ENCODE results near the gene BACH2. TPM values are rescaled to one million over a fixed set of nuclear protein-coding genes. Genes with fewer than 3 reads are reported as not detected.

BACH2 gene
- total and polyA plus RNA-seq, 2 of the 8 experiments (the other 6 are each of a cell fraction or from before 2014, with no cell fraction given): 1.9 to 5.9 TPM

DNA sequence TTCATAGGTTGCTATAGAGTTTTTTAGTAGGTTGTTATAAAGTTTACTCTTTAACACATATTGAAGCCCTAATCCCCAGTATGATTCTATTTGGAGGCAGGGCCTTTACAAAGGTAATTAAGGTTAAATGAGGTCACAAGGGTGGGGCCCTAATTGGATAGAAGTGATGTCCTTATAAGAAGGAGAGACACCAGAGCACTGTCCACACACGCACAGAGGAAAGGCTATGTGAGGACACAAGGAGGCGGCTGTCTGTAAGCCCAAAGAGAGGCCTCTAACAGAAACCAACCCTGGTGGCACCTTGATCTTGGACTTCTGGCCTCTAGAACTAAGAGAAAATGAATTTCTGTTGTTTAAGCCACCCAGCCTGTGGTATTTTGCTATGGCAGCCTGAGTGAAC, 303.8 kb downstream of the BACH2 start:
- no peak overlapping the region for H3K9ac ChIP-seq (replicated peaks in 1 of 4; ENCODE audit: extremely low read depth in 1 of 4, low read depth in 3 of 4, low read length in 3 of 4)
- H3K56ac ChIP-seq (replicated peaks; ENCODE audit: insufficient read length, low read depth, low read length): no peak overlapping the region
- H4K5ac ChIP-seq (ENCODE audit: insufficient read length, low read depth, low read length): no peak overlapping the region
- H2AK5ac ChIP-seq (ENCODE audit: low read depth, low read length): no peak overlapping the region
- no peaks in the 10 kb centered on the region for H3K36me3 ChIP-seq (ENCODE audit: control insufficient read depth in 2 of 4, insufficient read depth in 4 of 4, low read length in 3 of 4)
- H3K79me2 ChIP-seq (ENCODE audit: control insufficient read depth in 1 of 2, insufficient read depth in 2 of 2, low read length in 2 of 2): no peaks in the 10 kb centered on the region
- H2BK120ac ChIP-seq (replicated peaks; ENCODE audit: low read depth, low read length): no peak overlapping the region
- H2BK20ac ChIP-seq (ENCODE audit: low read length): no peak overlapping the region
- H3K14ac ChIP-seq (ENCODE audit: insufficient read length): no peak overlapping the region
- no peaks in the 10 kb centered on the region for H3K27me3 ChIP-seq (replicated peaks in 1 of 4; ENCODE audit: control insufficient read depth in 3 of 4, extremely low read depth in 1 of 4, insufficient read depth in 3 of 4, low read length in 3 of 4)
- TF ChIP-seq GABPA (IDR thresholded peaks at IDR 0.05; ENCODE audit: borderline replicate concordance, insufficient read depth, low read length): no peak
- TF ChIP-seq NANOG (IDR thresholded peaks at IDR 0.05; ENCODE audit: insufficient read depth, low read depth, low read length, poor library complexity, severe bottlenecking): no peak
- TF ChIP-seq NRF1 (IDR thresholded peaks at IDR 0.05; ENCODE audit: low read depth, low read length): no peak
- no peak for TF ChIP-seq TEAD4 (IDR thresholded peaks at IDR 0.05; ENCODE audit: low read depth, low read length)
- TF ChIP-seq RNF2 (IDR thresholded peaks at IDR 0.05; ENCODE audit: borderline replicate concordance, low read depth, low read length, missing control alignments, poor library complexity, severe bottlenecking): no peak
- no peak for TF ChIP-seq RXRA (IDR thresholded peaks at IDR 0.05; ENCODE audit: insufficient read depth, low read depth, low read length)
- TF ChIP-seq TAF7 (optimal IDR thresholded peaks at IDR 0.05; ENCODE audit: borderline replicate concordance, low read depth, low read length): no peak
- TF ChIP-seq PHF8 (conservative IDR thresholded peaks at IDR 0.05; ENCODE audit: low read depth, low read length): no peak
- TF ChIP-seq TBP (IDR thresholded peaks at IDR 0.05; ENCODE audit: low read depth, low read length): no peak
- H3K4me3 ChIP-seq (ENCODE audit: extremely low read depth in 1 of 4, insufficient read depth in 2 of 4, low read depth in 3 of 4, low read length in 4 of 4): no peak overlapping the region
- no peaks in the 10 kb centered on the region for H3K23me2 ChIP-seq (ENCODE audit: low read depth, low read length)
- no peak overlapping the region for H3K4ac ChIP-seq (replicated peaks; ENCODE audit: insufficient read length, low read depth, low read length)
- H2BK12ac ChIP-seq (ENCODE audit: low read depth, low read length): no peak overlapping the region
- WGBS, 2 experiments (ENCODE audit: extremely low coverage in 1 of 2, insufficient coverage in 1 of 2, insufficient read length in 1 of 2, insufficient replicate concordance in 2 of 2, low coverage in 1 of 2, low lambda C conversion rate in 2 of 2, missing lambda C conversion rate in 1 of 2): 88% methylated on average over 2 of the region's 2 CpGs; no CpG with 5 or more reads in 1 of the 2 experiments
- DNase-seq (ENCODE audit: low read depth in 1 of 2, low spot score in 2 of 2) (no peak), FAIRE-seq (no peak)
- peaks cover 0 to 4% (median 1%) of the 10 kb centered on the region in 4 experiments; a peak in 2 of 7 replicates for H3K4me1 ChIP-seq (replicated peaks in 1 of 4; ENCODE audit: control insufficient read depth in 3 of 4, insufficient read depth in 4 of 4, low read length in 3 of 4)
- no peaks in the 10 kb centered on the region for H4K20me1 ChIP-seq (replicated peaks in 1 of 2; ENCODE audit: control insufficient read depth in 1 of 2, insufficient read depth in 2 of 2, low read length in 2 of 2)
- no peak overlapping the region for H4K91ac ChIP-seq (replicated peaks; ENCODE audit: insufficient read length, low read length)
- ChIA-PET CTCF (ENCODE audit: partially characterized antibody) (interaction anchor here (0.7 to 1.4 kb wide), 2 partner anchors 10 to 52 kb away, joined by 3 to 4 read pairs; no protein-coding TSS in a partner anchor), POLR2A (ENCODE audit: partially characterized antibody) (no interaction called here)
- no peaks in the 10 kb centered on the region for H3K9me3 ChIP-seq (ENCODE audit: insufficient read depth in 2 of 2, low read depth in 1 of 2, low read length in 1 of 2)
- H3K4me2 ChIP-seq (ENCODE audit: insufficient read depth in 1 of 2, low read depth in 2 of 2, low read length in 2 of 2): no peak overlapping the region
- H2BK15ac ChIP-seq (ENCODE audit: low read length): no peak overlapping the region
- no peak overlapping the region for H3K23ac ChIP-seq (ENCODE audit: insufficient read length)
- H2AFZ ChIP-seq (ENCODE audit: low read length): no peak overlapping the region
- H4K8ac ChIP-seq (ENCODE audit: extremely low read depth, insufficient read depth, low read length): no peak overlapping the region
- H3K18ac ChIP-seq (ENCODE audit: extremely low read depth, low read length): no peak overlapping the region
- H2BK5ac ChIP-seq (ENCODE audit: low read depth, low read length): no peak overlapping the region
- no peak overlapping the region for H3K27ac ChIP-seq (ENCODE audit: low read depth, low read length)
- no peaks in the 10 kb centered on the region for H3K79me1 ChIP-seq (ENCODE audit: low read depth, low read length)
